SK-N-MC (cell line): Measurements from ENCODE around the gene ZNF324.

Experiments used
- EZH2 ChIP-seq: fragments of 200-600 bp; sonication (generic); IDR thresholded peaks from one replicate; pipeline ENCODE4 v1.6.1; 2017; ENCODE audit warnings: antibody characterized with exemption
- POLR2AphosphoS5 ChIP-seq: IDR thresholded peaks from 2 replicates; pipeline ENCODE4 v1.6.1; 2012; ENCODE audit warnings: mild to moderate bottlenecking, low read depth, low read length, borderline replicate concordance

DNA sequence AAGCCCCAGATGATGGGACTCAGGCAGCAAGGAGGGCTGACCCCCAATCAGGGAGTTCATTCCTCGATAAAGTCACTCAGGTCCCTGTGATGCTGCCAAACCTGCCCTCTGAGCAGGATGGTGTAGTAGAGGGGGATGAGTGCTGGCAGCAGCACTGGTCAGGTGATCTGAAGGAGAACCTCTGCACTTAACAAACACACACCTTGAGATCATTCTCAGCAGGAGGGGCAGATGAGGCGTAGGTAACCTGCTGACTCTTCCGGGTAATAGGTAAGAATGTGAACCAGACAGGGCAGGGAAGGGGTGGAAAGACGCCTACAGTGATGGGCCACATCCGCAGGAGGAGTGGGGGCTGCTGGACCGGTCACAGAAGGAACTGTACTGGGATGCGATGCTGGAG lies 12.4 kb downstream of the ZNF324 start:
- TF ChIP-seq EZH2 (no peak), POLR2AphosphoS5 (no peak)
